Measurements from ENCODE around the gene IL1B.

DNA sequence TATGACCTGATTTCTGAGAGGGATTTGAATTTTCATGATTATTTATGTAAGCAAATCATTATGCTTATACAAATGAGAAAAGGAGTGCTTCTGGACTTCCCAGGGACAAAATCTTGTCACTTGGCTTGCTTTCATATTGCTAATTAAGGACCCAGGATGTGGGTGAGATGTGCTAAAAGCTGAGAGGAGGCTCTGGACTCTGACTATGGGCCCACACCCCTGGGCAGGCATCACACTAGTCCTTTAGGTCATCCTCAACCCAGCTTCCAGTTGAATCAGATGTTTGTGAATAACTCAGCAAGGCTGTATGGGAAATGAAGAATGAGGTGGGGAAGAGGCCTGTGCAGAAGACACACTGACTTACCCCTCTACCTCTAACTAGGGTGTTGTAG lies 11.9 kb downstream of the IL1B start:
- TF ChIP-seq, protein P1, sequence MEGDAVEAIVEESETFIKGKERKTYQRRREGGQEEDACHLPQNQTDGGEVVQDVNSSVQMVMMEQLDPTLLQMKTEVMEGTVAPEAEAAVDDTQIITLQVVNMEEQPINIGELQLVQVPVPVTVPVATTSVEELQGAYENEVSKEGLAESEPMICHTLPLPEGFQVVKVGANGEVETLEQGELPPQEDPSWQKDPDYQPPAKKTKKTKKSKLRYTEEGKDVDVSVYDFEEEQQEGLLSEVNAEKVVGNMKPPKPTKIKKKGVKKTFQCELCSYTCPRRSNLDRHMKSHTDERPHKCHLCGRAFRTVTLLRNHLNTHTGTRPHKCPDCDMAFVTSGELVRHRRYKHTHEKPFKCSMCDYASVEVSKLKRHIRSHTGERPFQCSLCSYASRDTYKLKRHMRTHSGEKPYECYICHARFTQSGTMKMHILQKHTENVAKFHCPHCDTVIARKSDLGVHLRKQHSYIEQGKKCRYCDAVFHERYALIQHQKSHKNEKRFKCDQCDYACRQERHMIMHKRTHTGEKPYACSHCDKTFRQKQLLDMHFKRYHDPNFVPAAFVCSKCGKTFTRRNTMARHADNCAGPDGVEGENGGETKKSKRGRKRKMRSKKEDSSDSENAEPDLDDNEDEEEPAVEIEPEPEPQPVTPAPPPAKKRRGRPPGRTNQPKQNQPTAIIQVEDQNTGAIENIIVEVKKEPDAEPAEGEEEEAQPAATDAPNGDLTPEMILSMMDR (IDR thresholded peaks at IDR 0.05) = no peak
- TF ChIP-seq POLR2AphosphoS5 (IDR thresholded peaks at IDR 0.05; ENCODE audit: low read depth, low read length) (no peak), TCF7L2 (IDR thresholded peaks at IDR 0.05; ENCODE audit: low read depth, low read length) (no peak)
- TF ChIP-seq, protein P2, sequence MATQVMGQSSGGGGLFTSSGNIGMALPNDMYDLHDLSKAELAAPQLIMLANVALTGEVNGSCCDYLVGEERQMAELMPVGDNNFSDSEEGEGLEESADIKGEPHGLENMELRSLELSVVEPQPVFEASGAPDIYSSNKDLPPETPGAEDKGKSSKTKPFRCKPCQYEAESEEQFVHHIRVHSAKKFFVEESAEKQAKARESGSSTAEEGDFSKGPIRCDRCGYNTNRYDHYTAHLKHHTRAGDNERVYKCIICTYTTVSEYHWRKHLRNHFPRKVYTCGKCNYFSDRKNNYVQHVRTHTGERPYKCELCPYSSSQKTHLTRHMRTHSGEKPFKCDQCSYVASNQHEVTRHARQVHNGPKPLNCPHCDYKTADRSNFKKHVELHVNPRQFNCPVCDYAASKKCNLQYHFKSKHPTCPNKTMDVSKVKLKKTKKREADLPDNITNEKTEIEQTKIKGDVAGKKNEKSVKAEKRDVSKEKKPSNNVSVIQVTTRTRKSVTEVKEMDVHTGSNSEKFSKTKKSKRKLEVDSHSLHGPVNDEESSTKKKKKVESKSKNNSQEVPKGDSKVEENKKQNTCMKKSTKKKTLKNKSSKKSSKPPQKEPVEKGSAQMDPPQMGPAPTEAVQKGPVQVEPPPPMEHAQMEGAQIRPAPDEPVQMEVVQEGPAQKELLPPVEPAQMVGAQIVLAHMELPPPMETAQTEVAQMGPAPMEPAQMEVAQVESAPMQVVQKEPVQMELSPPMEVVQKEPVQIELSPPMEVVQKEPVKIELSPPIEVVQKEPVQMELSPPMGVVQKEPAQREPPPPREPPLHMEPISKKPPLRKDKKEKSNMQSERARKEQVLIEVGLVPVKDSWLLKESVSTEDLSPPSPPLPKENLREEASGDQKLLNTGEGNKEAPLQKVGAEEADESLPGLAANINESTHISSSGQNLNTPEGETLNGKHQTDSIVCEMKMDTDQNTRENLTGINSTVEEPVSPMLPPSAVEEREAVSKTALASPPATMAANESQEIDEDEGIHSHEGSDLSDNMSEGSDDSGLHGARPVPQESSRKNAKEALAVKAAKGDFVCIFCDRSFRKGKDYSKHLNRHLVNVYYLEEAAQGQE (IDR thresholded peaks at IDR 0.05; ENCODE audit: insufficient read depth in 1 of 2, low read depth in 2 of 2, low read length in 1 of 2) = no peak
